Activated CD4-positive, alpha-beta memory T cell treated with anti-CD3 and anti-CD28 coated beads, Interleukin-2, amount 10 ng/mL, durations not matched to agents 7 days and 5 days (primary cell): ENCODE data around the gene RNF31. TPM values are rescaled to one million over a fixed set of nuclear protein-coding genes. Genes with fewer than 3 reads are reported as not detected.

ENCODE experiments used
- CTCF ChIA-PET: fragments of 350-600 bp; sonication (Branson Sonifier 250); formaldehyde crosslinking; loops from one replicate; lab custom pipeline; 2021; ENCODE audit warnings: antibody characterized with exemption, inconsistent platforms; lab: Charles Lee
- POLR2A ChIA-PET: fragments of 350-600 bp; sonication (Branson Sonifier 250); formaldehyde crosslinking; loops from one replicate; lab custom pipeline; 2021; ENCODE audit warnings: antibody characterized with exemption; lab: Charles Lee
- DNase-seq: peaks from one replicate; pipeline ENCODE4 v3.0.0-alpha.2; 2020
- H3K27ac Mint-ChIP-seq: one replicate; pipeline ENCODE4 v1.8.0; 2021; ENCODE audit warnings: mild to moderate bottlenecking, mixed read lengths
- H3K27me3 Mint-ChIP-seq: one replicate; pipeline ENCODE4 v1.8.0; 2021; ENCODE audit warnings: mixed read lengths
- H3K36me3 Mint-ChIP-seq: one replicate; pipeline ENCODE4 v1.8.0; 2021; ENCODE audit warnings: low read depth, mixed read lengths
- H3K4me1 Mint-ChIP-seq: one replicate; pipeline ENCODE4 v1.8.0; 2021; ENCODE audit warnings: mixed read lengths
- H3K4me3 Mint-ChIP-seq: one replicate; pipeline ENCODE4 v1.8.0; 2021; ENCODE audit warnings: mild to moderate bottlenecking, mixed read lengths
- H3K9me3 Mint-ChIP-seq: one replicate; pipeline ENCODE4 v1.8.0; 2021; ENCODE audit warnings: mixed read lengths
- total RNA-seq, 2 experiments: library from RNA; stranded (reverse); gene quantifications; one replicate each; pipeline ENCODE4 v1.2.3, GENCODE V29; 2021

Gene RNF31
- total RNA-seq, 2 experiments from 2014 or later, result 122 to 129 TPM

DNA sequence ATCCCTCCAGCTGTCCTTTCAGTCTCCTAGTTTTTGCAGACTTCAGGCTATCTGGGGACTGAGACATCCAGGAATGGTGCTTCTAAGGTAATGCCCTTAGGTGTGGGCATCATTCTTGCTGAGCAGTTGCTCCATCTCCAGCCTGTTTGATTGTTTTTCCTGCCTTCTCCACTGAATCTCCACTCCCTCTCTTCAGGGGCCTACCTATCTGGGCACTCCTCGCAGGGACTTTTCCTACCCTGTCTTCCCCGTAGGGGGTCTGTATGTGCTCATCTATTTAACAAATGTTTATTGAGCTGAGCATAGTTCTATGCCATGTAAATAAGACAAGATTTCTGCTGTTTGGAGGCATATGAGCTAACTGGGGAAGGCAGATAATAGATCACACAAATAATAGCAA lies 14.3 kb upstream of the RNF31 start:
- no peak overlapping the region for H3K27ac Mint-ChIP-seq
- H3K4me3 Mint-ChIP-seq, result no peak overlapping the region

DNA sequence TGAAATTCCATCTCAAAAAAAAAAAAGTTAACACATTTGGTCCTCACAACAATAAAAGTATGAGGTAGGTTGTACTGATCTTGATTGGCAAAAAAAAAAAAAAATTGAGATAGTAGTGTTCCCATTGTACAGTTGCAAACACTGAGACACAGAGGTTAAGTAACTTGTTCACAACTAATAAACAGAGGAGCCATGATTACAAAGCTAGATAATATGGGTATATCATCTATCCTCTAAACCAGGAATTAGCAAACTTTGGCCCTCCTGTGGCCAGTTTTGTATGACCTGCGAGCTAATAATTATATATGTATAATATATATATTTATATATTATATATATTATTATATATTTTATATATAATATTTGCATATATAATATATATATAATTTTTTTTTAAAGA lies 13.6 kb upstream of the RNF31 start:
- DNase-seq, result no peak
- no peak overlapping the region for H3K4me3 Mint-ChIP-seq
- no peak overlapping the region for H3K27ac Mint-ChIP-seq
- POLR2A ChIA-PET, result interaction anchor here (0.6 to 21.4 kb wide), 5 partner anchors 12 to 167 kb away, joined by 3 to 448 read pairs (median 4); partner anchors contain the start of genes DCAF11, IRF9, NRL and PSME2
- peaks cover 40% of the 10 kb centered on the region for H3K4me1 Mint-ChIP-seq
- peaks cover 22% of the 10 kb centered on the region for H3K36me3 Mint-ChIP-seq
- no peaks in the 10 kb centered on the region for H3K27me3 Mint-ChIP-seq
- H3K9me3 Mint-ChIP-seq, result no peaks in the 10 kb centered on the region
- CTCF ChIA-PET, result interaction anchor here (1.7 to 1.9 kb wide), 2 partner anchors 25 to 76 kb away, joined by 7 read pairs; no protein-coding TSS in a partner anchor

More for the DNA sequence above, 14.3 kb upstream of the RNF31 start:
- CTCF ChIA-PET, result interaction anchor here (1.1 to 1.9 kb wide), 4 partner anchors 18 to 75 kb away, joined by 3 to 7 read pairs (median 6); partner anchors contain the start of genes DCAF11, IRF9 and NRL
- no peak for DNase-seq
- peaks cover 15% of the 10 kb centered on the region for H3K36me3 Mint-ChIP-seq
- POLR2A ChIA-PET, result interaction anchor here (0.8 to 21.4 kb wide), 8 partner anchors 8 to 297 kb away, joined by 3 to 448 read pairs (median 4); partner anchors contain the start of genes CHMP4A, DCAF11, EMC9 and IRF9
- no peaks in the 10 kb centered on the region for H3K9me3 Mint-ChIP-seq
- peaks cover 32% of the 10 kb centered on the region for H3K4me1 Mint-ChIP-seq
- H3K27me3 Mint-ChIP-seq, result no peaks in the 10 kb centered on the region

DNA sequence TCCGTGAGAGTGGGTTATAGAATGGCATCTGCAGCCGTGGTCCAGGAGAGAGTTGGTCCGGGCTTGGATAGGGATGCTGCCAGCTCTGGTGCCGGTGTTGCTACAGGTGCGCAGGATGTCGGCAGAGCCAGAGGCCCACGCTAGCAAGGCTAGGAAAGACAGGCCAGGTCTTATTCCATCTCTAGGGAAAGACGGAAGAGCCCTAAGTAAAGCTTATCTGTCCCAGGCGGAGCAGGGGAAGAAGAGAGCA lies 11.8 kb upstream of the RNF31 start:
- Mint-ChIP-seq H3K4me1 (peaks cover 52% of the 10 kb centered on the region), H3K27me3 (no peaks in the 10 kb centered on the region), H3K4me3 (peak overlapping the region; percentile 93), H3K36me3 (peaks cover 37% of the 10 kb centered on the region), H3K9me3 (no peaks in the 10 kb centered on the region), H3K27ac (peak overlapping the region; percentile 74)
- ChIA-PET POLR2A (interaction anchor here (1.0 to 21.4 kb wide), 21 partner anchors 9 to 296 kb away, joined by 3 to 652 read pairs (median 8); partner anchors contain the start of genes CHMP4A, DCAF11, DHRS1 and IPO4), CTCF (interaction anchor here (1.0 to 3.5 kb wide), 10 partner anchors 9 to 55 kb away, joined by 4 to 25 read pairs (median 6); partner anchors contain the start of genes DCAF11, IRF9, NRL and PCK2)
- no peak for DNase-seq

DNA sequence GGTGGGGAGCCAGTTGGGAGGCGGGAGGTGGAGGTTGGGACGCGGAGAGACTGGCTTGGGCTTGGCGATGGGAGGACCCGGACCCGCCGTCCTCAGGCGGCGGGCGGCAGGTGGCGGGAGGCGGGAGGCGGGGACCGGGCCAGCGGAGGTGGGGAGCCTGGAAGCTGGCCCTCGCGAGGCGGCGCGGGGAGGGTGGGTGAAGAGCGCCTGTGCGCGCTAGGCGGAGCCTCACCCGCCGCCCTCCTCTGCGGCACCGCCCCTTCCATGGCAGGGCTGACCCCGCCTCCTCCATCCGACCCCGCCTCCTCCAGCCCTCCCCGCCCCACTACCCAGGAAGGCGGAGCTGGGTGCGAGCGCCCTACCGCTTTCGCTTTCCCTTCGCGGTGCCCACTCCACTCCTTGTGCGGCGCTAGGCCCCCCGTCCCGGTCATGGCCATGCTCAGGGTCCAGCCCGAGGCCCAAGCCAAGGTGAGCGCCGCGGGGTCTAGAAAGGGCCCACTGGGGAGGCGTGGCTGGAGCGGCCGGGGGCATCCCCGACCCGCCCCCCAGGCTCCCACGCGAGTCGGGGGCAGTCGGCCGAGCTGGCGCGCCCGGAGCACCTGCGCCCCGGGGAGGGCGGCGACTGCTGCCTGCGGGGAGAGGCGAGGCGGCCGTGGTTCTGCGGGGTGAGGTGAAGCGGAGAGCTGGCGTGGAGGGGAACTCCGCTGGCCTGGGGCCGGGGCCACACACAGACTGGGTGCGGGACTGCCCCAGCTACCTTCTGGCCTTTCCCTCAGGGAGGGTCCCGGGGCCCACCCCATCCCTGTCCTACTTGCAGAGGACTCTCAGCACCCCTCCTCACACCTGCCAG lies 11.2 kb upstream of the RNF31 start, which contains the start of gene PSME1:
Gene PSME1, plus strand, starts transcription at position 361 of the 850 bp plus-strand sequence. Its CDS starts 69 bp downstream, at position 430.
- H3K27ac Mint-ChIP-seq, result peak within 1 kb of the TSS; percentile 89
- H3K36me3 Mint-ChIP-seq, result peaks cover 43% of the 10 kb centered on the region
- DNase-seq, result peak; percentile 96
- H3K4me1 Mint-ChIP-seq, result peaks cover 53% of the 10 kb centered on the region
- ChIA-PET POLR2A (interaction anchor here (1.0 to 21.4 kb wide), 23 partner anchors 9 to 301 kb away, joined by 3 to 652 read pairs (median 7); partner anchors contain the start of genes CHMP4A, DCAF11, DHRS1 and IPO4), CTCF (interaction anchor here (1.0 to 3.5 kb wide), 11 partner anchors 9 to 172 kb away, joined by 3 to 25 read pairs (median 6); partner anchors contain the start of genes CIDEB, DCAF11, IRF9 and NRL)
- no peaks in the 10 kb centered on the region for H3K27me3 Mint-ChIP-seq
- peak within 1 kb of the TSS; percentile 93 for H3K4me3 Mint-ChIP-seq
- no peaks in the 10 kb centered on the region for H3K9me3 Mint-ChIP-seq

DNA sequence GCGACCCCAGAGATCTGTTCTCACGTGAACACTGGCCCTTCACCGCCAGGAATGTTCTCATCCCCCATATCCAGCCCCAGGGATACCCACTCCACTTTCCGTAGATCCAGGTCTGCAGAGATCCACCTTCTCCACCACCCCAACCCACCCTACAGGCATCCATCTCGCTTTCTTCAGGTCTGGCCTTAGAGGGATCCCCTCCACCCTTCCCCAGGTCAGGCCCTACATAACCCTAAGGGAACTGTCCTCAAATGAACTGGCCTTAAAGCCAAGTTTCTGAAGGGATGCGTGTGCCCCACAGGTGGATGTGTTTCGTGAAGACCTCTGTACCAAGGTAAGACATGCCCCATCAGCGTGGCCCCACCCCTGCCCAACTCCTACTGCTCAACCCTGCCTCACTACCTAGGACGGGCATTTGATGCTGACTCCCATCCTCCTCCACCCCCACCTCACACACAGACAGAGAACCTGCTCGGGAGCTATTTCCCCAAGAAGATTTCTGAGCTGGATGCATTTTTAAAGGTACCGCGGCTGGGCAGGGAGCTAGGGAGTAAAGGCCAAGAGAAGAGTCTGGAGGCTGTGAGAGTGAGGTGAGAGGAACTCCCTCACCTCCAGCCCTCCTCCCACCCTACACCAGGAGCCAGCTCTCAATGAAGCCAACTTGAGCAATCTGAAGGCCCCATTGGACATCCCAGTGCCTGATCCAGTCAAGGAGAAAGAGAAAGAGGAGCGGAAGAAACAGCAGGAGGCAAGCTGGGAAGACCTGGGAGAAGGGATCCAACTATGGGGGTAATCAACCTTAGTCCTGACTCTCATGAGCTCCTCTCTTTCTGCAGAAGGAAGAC lies 10.4 kb upstream of the RNF31 start:
- peaks cover 54% of the 10 kb centered on the region for H3K4me1 Mint-ChIP-seq
- peak overlapping the region; percentile 93 for H3K4me3 Mint-ChIP-seq
- no peaks in the 10 kb centered on the region for H3K9me3 Mint-ChIP-seq
- CTCF ChIA-PET, result interaction anchor here (0.7 to 3.5 kb wide), 9 partner anchors 10 to 171 kb away, joined by 3 to 25 read pairs (median 6); partner anchors contain the start of genes CIDEB, DCAF11, IRF9 and NRL
- peaks cover 48% of the 10 kb centered on the region for H3K36me3 Mint-ChIP-seq
- H3K27ac Mint-ChIP-seq, result peak overlapping the region; percentile 89
- no peak for DNase-seq
- POLR2A ChIA-PET, result interaction anchor here (0.9 to 21.4 kb wide), 23 partner anchors 10 to 301 kb away, joined by 3 to 652 read pairs (median 8); partner anchors contain the start of genes CHMP4A, DCAF11, IPO4 and IRF9
- H3K27me3 Mint-ChIP-seq, result no peaks in the 10 kb centered on the region

DNA sequence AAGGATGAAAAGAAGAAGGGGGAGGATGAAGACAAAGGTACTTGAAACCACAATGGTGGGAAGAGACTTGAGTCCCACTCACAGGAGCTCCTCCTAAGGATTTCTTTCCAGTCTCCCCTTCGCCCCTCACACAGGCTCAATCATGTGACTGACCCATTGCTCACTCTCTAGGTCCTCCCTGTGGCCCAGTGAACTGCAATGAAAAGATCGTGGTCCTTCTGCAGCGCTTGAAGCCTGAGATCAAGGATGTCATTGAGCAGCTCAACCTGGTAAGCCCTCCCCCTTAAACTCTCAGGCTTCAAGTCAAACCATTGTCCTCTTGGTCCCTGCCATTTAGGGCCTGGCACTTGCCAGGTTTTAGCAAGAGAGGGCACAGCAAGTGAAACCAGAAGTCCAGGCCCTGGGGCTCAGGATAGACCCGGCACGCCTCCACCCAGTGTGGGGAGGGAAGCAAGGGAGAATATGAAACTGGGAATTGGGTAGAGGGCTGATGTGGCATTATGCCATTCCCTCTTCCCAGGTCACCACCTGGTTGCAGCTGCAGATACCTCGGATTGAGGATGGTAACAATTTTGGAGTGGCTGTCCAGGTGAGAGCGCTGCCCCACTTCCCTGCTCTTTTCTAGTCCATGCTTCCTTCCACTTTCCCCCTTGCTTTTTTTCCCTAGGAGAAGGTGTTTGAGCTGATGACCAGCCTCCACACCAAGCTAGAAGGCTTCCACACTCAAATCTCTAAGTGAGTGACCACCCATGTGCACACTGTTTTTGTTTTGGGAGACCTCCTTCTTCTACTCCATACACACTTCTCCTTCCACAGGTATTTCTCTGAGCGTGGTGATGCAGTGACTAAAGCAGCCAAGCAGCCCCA lies 9.5 kb upstream of the RNF31 start:
- POLR2A ChIA-PET, result interaction anchor here (0.6 to 21.4 kb wide), 13 partner anchors 9 to 293 kb away, joined by 3 to 652 read pairs (median 18); partner anchors contain the start of genes CHMP4A, DCAF11, IPO4 and IRF9
- no peaks in the 10 kb centered on the region for H3K27me3 Mint-ChIP-seq

DNA sequence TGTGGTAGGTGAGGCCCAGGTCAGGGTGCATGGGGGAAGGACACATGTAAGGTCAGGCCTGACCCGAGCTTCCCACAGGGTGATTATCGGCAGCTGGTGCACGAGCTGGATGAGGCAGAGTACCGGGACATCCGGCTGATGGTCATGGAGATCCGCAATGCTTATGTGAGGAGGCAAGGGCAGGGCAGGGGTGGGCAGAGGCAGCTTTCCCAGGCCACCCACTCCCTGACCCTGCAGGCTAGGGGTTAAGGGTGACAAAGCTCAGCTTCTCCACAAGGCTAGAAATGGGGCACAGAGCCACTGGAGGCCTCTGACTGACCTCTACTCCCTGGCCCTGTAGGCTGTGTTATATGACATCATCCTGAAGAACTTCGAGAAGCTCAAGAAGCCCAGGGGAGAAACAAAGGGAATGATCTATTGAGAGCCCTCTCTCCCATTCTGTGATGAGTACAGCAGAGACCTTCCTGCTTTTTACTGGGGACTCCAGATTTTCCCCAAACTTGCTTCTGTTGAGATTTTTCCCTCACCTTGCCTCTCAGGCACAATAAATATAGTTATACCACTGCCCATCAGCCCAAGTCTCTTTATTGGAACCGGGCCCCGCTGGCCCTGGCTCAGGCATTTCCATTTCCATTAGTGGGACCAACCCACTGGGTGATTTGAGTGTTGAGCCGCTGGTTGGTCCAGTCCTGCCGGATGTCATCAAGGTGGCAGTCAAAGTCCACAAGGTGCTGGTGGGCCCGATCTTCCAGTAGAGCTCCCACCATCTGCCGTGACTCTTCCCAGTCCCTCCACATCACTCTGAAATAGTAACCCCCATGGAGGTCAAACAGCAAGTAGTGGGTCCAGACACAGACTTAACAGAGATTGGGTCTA lies 8.7 kb upstream of the RNF31 start:
- Mint-ChIP-seq H3K9me3 (no peaks in the 10 kb centered on the region), H3K27ac (peak overlapping the region; percentile 58), H3K36me3 (peaks cover 57% of the 10 kb centered on the region), H3K27me3 (no peaks in the 10 kb centered on the region), H3K4me1 (peaks cover 56% of the 10 kb centered on the region), H3K4me3 (peak overlapping the region; percentile 93)
- ChIA-PET POLR2A (interaction anchor here (0.6 to 21.4 kb wide), 9 partner anchors 8 to 293 kb away, joined by 3 to 652 read pairs (median 21); partner anchors contain the start of genes CHMP4A, DCAF11, IPO4 and IRF9), CTCF (interaction anchor here (1.4 to 3.5 kb wide), 3 partner anchors 23 to 25 kb away, joined by 5 to 32 read pairs (median 25); partner anchors contain the start of genes DCAF11, IRF9 and NRL)
- DNase-seq, result no peak

More for the DNA sequence above, 9.5 kb upstream of the RNF31 start:
- DNase-seq, result no peak
- no peaks in the 10 kb centered on the region for H3K9me3 Mint-ChIP-seq
- H3K27ac Mint-ChIP-seq, result peak overlapping the region; percentile 89
- peak overlapping the region; percentile 93 for H3K4me3 Mint-ChIP-seq
- peaks cover 49% of the 10 kb centered on the region for H3K36me3 Mint-ChIP-seq
- peaks cover 52% of the 10 kb centered on the region for H3K4me1 Mint-ChIP-seq
- CTCF ChIA-PET, result interaction anchor here (0.7 to 3.5 kb wide), 6 partner anchors 23 to 160 kb away, joined by 3 to 25 read pairs (median 5); partner anchors contain the start of genes DCAF11, IRF9 and NRL

GRCh38 chr14:24139272-24139934 lies 7.9 kb upstream of the RNF31 start:
- Mint-ChIP-seq H3K9me3 (no peaks in the 10 kb centered on the region), H3K27ac (peak overlapping the region; percentile 58), H3K4me1 (peaks cover 63% of the 10 kb centered on the region), H3K36me3 (peaks cover 65% of the 10 kb centered on the region), H3K4me3 (peak overlapping the region; percentile 93), H3K27me3 (no peaks in the 10 kb centered on the region)
- POLR2A ChIA-PET, result interaction anchor here (2.1 to 21.4 kb wide), 9 partner anchors 7 to 292 kb away, joined by 7 to 652 read pairs (median 15); partner anchors contain the start of genes CHMP4A, DCAF11, IPO4 and IRF9
- CTCF ChIA-PET, result interaction anchor here (1.2 to 2.9 kb wide), 3 partner anchors 12 to 25 kb away, joined by 3 to 32 read pairs (median 5); partner anchors contain the start of genes DCAF11, IRF9 and NRL
- peak; percentile 49 for DNase-seq

DNA sequence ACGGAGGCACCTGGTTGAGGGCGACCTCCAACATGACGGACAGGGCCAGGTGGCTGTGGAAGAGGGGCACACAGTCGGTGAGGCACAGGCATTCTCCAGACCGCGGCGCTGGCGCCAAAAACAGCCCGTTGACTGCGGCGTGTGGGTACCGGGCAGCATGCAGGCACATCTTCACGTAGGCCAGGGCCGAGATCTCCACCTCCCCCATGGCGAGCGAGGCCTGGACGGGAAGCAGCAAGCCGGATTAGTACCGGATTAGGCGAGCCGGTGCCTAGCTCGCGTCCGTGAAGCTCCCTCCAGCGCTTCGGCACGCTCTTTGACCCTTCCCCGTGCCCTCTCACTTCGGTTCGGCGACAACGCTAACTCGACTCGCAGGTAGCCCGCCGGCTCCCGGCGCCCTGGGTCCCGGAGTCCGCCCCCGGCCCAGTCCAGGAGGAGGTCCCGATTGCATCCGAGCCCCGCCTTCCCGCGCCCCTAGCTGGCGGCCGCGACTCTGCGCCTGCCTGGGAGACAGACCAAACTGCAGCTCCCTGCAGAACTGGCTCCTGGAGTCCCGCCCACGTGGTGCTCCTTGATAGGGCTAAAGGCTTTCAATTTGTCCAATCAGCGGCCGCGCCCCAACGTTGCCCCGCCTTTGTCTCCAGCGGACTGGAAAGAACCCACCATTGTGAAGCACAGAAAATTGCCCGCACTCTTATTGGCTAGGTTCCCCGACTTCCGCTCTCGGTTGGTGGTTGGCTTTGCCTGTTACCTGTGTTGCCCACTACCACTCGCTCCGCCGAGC lies 6.0 kb upstream of the RNF31 start, which contains the start of gene EMC9:
Gene EMC9, minus strand, starts transcription at position 495 of the 784 bp plus-strand sequence. Its CDS starts 287 bp downstream, at position 208.
- peak; percentile 100 for DNase-seq
- Mint-ChIP-seq H3K9me3 (no peaks in the 10 kb centered on the region), H3K27me3 (no peaks in the 10 kb centered on the region), H3K36me3 (peaks cover 84% of the 10 kb centered on the region), H3K4me3 (peak within 1 kb of the TSS; percentile 93), H3K27ac (peak within 1 kb of the TSS; percentile 92), H3K4me1 (peaks cover 73% of the 10 kb centered on the region)
- POLR2A ChIA-PET, result interaction anchor here (0.7 to 21.4 kb wide), 27 partner anchors 9 to 290 kb away, joined by 3 to 652 read pairs (median 6); partner anchors contain the start of genes CHMP4A, DCAF11, DHRS4L2 and IPO4
- CTCF ChIA-PET, result interaction anchor here (0.6 to 2.9 kb wide), 16 partner anchors 9 to 167 kb away, joined by 3 to 32 read pairs (median 4); partner anchors contain the start of genes CHMP4A, DCAF11, IRF9 and MDP1
